ENCODE measurements around the gene TMSB4X.

DNA sequence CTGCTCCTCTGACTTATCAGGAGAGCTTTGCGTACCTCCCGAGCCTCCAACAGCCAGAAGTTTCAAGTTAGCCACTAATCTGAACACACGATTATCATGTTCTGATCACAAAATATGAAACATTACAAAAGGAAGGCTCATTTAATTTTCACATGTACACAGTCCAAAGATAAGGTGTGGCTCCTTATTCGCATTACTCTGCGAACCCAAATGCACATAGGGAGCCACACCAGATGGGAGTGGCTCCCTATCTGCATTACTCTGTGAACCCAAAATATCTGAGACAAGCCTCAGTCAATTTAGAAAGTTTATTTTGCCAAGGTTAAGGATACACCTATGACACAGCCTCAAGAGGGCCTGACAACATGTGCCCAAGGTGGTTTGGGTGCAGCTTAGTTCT, 40.1 kb upstream of the TMSB4X start:
- TF ChIP-seq, protein P1, sequence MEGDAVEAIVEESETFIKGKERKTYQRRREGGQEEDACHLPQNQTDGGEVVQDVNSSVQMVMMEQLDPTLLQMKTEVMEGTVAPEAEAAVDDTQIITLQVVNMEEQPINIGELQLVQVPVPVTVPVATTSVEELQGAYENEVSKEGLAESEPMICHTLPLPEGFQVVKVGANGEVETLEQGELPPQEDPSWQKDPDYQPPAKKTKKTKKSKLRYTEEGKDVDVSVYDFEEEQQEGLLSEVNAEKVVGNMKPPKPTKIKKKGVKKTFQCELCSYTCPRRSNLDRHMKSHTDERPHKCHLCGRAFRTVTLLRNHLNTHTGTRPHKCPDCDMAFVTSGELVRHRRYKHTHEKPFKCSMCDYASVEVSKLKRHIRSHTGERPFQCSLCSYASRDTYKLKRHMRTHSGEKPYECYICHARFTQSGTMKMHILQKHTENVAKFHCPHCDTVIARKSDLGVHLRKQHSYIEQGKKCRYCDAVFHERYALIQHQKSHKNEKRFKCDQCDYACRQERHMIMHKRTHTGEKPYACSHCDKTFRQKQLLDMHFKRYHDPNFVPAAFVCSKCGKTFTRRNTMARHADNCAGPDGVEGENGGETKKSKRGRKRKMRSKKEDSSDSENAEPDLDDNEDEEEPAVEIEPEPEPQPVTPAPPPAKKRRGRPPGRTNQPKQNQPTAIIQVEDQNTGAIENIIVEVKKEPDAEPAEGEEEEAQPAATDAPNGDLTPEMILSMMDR (IDR thresholded peaks at IDR 0.05; ENCODE audit: extremely low read depth in 1 of 2, insufficient read depth in 1 of 2, low read depth in 1 of 2, low read length in 2 of 2), result no peak
- TF ChIP-seq EZH2 (IDR thresholded peaks at IDR 0.05; ENCODE audit: borderline replicate concordance, low read depth, low read length, severe bottlenecking), result no peak

Data from endothelial cell of umbilical vein (primary cell).